Kasumi-1 (cell line): Measurements from ENCODE around the gene LMTK3.
A peak's percentile ranks its signal among the peaks of the same experiment; 100 is the strongest.

Experiments used
- DNase-seq, 2 experiments: peaks; one replicate each; lab custom pipeline; 2025; lab: John Stamatoyannopoulos, UW

The LMTK3 gene, protein sequence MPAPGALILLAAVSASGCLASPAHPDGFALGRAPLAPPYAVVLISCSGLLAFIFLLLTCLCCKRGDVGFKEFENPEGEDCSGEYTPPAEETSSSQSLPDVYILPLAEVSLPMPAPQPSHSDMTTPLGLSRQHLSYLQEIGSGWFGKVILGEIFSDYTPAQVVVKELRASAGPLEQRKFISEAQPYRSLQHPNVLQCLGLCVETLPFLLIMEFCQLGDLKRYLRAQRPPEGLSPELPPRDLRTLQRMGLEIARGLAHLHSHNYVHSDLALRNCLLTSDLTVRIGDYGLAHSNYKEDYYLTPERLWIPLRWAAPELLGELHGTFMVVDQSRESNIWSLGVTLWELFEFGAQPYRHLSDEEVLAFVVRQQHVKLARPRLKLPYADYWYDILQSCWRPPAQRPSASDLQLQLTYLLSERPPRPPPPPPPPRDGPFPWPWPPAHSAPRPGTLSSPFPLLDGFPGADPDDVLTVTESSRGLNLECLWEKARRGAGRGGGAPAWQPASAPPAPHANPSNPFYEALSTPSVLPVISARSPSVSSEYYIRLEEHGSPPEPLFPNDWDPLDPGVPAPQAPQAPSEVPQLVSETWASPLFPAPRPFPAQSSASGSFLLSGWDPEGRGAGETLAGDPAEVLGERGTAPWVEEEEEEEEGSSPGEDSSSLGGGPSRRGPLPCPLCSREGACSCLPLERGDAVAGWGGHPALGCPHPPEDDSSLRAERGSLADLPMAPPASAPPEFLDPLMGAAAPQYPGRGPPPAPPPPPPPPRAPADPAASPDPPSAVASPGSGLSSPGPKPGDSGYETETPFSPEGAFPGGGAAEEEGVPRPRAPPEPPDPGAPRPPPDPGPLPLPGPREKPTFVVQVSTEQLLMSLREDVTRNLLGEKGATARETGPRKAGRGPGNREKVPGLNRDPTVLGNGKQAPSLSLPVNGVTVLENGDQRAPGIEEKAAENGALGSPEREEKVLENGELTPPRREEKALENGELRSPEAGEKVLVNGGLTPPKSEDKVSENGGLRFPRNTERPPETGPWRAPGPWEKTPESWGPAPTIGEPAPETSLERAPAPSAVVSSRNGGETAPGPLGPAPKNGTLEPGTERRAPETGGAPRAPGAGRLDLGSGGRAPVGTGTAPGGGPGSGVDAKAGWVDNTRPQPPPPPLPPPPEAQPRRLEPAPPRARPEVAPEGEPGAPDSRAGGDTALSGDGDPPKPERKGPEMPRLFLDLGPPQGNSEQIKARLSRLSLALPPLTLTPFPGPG (N-terminal part only)

DNA sequence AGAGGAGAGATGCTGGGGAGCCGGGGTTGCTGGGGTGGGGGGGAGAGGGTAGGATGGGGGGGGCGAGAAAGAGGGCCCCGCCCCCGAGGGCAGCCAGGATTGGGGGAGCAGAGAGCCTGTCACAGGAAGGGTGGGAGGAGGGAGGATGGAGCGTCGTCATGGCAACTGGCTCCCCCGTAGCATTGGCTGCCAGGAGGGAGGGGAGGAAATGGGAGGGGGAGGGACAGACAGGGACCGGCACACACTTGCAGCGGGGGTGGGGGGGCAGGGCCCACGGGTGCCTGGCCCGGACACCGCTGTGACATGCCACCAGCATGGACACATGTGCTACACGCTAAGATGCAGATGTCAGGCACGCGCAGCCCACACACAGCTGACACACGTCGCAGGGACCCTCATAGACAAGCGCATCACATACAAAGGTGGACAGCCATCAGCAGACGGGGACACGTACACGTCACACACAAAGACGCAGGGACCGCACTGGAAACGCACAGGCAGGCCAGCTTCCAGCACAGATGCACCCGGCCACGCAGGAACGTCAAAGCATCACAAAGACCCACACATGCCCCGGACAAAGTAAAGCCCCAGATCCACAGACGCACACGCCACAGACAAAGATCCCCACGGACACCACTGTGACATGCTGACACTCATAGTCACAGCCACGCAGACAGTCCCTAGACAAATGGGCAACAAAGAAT, at the start of gene LMTK3:
Gene LMTK3, minus strand, starts transcription at position 36 of the 704 bp plus-strand sequence. CDS start 259 bp downstream, outside the sequence.
- peak in 1 of 2 experiments; percentile 16 for DNase-seq

- no peak for DNase-seq
Measured at GRCh38 chr19:48561412-48561811, 49.8 kb upstream of the LMTK3 start.

- DNase-seq = no peak
Measured at GRCh38 chr19:48560095-48560530, 48.5 kb upstream of the LMTK3 start.

DNA sequence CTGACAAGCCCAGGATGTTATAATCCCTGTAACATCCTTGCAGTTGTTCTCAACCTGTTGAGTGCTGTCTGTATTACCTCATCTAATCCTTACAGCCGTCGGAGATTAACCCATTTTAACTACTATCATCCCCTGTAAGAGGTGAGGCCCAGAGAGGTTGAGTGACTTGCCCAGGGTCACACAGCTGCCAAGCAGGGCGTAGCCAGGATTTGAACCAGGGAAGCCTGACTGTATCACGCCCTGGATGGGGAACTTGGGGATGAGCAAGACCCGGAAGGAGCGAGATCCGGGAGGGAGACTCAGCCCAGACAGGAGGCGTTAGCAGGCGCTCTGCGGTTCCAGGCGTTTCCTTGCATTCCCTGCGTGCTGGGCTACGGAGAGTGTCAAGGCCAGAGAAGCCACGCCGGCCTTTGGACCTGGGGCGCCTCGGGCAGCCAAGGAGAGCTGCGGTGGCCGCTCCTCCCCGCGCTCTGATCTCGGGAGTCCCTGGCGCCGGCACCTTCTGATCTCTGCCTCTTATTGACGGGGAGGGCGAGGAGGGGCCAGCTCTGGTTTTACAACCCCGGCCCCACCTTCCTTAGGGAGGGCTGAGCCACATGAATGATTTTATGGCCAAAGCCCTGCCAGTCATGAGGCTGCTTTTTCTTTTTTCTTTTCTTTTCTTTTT, 46.5 kb upstream of the LMTK3 start:
- no peak for DNase-seq

DNA sequence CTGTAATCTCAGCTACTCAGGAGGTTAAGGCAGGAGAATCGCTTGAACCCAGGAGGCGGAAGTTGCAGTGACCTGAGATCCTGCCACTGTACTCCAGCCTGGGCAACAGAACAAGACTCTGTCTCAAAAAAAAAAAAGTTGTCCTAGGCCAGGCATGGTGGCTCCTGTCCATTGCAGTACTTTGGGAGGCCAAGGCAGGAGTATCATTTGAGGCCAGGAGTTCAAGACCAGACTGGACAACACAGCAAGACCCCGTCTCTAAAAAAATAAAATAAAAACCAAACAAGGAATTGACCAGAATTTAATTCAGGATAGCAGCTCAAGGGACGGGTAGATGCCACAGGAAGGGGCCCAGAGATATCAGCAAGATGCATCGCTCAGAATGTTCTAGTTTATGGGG, 45.2 kb upstream of the LMTK3 start:
- no peak for DNase-seq

GRCh38 chr19:48556163-48556562, 44.5 kb upstream of the LMTK3 start:
- no peak for DNase-seq

DNA sequence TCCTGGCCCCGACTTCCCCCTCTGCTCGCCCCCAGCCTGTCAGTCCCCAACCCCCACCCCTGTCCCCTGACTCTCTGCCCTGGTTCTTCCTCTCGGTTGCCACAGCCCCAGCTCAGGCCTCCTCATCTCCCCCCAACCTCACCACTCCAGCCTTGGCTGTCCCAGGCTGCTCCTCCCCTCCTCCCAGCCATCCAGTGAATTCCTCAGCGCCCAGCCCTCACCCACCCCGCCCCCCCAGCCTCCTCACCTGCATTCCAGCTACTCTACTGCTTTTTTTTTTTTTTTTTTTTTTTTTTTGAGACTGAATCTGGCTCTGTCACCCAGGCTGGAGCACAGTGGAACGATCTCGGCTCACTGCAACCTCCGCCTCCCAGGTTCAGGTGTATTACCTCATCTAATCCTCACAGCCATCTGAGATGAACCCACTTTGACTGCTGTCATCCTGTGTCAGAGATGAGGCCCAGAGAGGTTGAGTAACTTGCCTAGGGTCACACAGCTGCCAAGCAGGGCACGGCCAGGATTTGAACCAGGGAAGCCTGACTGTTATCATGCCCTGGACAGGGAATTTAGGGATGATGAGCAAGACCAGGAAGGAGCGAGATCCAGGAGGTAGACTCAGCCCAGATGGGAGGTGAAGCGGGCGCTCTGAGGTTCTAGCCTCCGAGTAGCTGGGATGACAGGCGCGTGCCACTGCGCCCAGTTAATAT, 42.9 kb upstream of the LMTK3 start:
- DNase-seq = no peak

- no peak for DNase-seq
Measured at GRCh38 chr19:48553676-48554384, 42.2 kb upstream of the LMTK3 start.

DNA sequence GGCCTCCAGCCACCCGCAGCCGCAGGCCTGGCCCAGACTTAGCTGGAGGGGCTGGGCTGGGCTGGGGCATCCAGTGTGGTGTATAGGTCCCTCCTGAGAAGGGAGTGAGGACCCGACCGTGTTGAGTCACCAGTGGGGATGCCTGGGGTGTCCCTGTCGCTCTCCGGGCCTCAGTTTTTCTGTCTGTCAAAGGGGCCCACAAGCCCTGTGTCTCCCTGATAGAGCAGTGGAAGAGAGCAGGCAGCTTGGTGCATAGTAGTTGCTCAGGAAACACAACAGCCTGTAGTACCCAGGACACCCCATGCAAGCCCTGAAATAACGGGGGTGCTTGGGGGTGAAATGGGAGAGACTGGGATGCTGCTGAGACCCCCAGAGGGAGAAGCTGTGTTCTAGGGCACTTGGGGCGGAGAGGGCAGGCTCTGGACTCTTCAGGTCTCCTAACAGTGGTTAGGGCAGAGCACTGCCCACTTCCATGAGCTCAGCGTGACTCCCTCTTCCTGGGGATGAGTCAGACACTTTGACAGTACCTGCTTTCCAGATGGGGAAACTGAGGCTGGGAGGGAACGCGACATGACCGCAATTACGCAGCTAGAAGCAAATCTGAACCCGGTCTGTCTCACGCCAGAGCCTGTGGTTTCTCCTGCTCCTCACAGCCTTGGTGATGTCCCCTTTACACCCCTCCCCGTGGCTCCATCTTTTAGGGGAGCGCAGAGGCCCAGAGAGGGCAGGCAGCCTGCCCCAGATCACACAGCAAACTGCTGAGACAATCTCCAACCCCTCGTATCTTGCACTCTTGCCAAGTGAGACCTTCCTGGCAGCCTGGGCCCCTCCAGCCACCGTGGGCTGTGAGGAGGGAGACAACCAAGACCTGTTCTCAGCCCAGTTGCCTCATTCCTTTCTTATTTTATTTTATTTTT, 41.0 kb upstream of the LMTK3 start:
- DNase-seq = no peak

DNA sequence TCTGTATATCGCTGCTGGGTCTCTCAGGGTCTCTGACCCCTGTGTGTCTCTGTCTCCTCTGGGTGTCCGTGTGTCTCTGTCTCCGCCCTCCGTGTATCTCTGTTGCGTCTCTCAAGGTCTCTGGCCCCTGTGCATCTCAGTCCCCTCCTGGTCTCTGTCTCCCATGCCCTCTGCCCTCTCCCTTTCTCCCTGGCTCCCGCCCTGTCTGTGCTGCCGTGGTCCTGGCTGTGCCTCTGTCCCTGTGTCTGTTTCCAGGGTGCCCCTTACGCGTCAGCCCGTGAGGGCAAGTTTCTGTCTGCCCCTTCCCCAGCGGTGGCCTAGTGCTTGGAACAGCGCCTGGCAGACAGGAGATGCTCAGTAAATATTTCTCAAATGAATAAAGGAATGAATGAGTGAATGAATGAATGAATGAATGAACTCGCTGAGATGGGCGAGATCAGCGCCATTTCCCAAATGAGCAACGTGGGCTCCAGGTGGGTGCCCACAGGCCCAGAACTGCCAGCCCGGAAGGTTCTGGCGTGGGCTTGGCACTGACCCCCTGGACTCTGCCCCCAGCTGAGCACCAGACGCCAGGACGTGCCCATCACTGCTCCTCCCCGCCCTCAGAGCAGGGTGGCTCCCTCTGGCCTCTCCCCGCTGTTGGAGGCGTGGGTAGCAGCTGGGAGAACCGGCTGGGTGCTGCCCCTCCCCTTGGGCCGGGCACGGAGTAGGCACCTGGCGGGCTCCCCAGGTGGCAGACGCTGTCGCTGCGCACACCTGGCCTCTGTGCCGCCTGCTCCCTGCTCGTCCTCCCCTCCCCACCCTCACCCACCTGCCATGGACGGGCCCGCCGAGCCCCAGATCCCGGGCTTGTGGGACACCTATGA, 40.0 kb upstream of the LMTK3 start, which contains the start of gene SULT2B1:
Gene SULT2B1, plus strand, starts transcription at position 736 of the 866 bp plus-strand sequence. Its CDS starts 81 bp downstream, at position 817.
- no peak for DNase-seq

- no peak for DNase-seq
Measured at GRCh38 chr19:48549380-48549779, 37.7 kb upstream of the LMTK3 start.

DNA sequence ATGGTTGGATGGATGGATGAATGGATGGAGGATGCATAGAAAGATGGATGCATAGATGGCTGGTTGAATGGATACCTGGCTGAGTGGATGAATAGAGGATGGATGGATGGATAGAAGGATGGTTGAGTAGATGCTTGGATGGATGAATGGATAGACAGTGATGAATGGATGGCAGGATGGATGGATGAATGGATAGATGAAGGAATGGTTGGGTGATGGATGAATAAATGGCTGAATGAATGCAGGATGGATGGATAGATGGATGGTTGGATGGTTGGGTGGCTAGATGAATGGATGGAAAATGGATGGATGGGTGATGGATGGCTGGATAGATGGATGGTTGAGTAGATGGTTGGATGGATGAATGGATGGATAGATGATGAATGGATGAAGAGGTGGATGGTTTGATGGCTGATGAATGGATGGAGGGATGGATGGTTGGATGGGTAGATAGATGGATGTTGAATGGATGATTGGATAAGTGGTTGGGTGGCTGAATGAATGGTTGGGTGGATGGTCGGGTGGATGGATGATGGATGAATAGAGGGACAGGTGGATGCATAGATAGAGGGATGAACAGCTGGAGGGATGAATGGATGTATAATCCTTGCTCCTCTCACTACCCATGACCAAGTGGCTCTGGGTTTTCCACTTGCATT, 36.7 kb upstream of the LMTK3 start:
- no peak for DNase-seq

- no peak for DNase-seq
Measured at GRCh38 chr19:48547722-48548121, 36.1 kb upstream of the LMTK3 start.

GRCh38 chr19:48544856-48545750, 33.5 kb upstream of the LMTK3 start:
- no peak for DNase-seq

DNA sequence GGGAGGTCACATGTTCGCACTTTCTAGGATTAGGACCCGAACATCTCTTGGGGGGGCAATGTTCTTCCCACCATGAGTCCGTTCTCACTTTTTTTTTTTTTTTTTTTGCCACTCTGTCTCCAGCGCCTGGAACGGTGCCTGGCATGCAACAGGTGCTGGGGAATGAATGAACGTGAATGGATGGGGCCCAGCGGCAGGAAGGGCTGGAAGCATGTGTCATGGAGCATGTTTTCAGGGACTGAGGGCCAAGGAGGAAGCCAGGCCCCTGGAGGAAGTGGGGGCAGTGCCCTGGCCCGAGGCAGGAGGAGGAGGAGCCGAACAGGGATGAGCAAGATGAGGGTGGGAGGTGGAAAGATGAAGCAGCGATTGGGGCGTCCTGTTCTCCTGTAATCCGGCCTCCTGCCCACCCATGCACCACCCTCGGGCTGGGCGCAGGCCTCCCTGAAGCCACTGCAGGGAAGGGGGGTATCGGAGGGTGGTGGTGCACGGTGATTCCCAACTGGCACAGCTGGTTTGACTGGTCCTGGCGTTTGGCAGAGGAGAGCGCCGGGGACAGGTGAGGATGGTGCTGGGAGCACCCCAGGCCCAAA, 31.6 kb upstream of the LMTK3 start:
- DNase-seq = peak; percentile 36 to 57
